Measurements from ENCODE around the gene TPRG1L. TPM values are rescaled to one million over a fixed set of nuclear protein-coding genes. Genes with fewer than 3 reads are reported as not detected.

Gene TPRG1L
- total and polyA plus RNA-seq, 2 of the 4 experiments (the other 2 are of a cell fraction) = 25.3 to 39.5 TPM

- Histone ChIP-seq H2BK15ac (ENCODE audit: low read depth, low read length) (no peak overlapping the region), H4K8ac (ENCODE audit: low read depth in 2 of 2, low read length in 2 of 2) (no peak overlapping the region), H2AK9ac (replicated peaks; ENCODE audit: low read depth, low read length, poor library complexity) (no peak overlapping the region), H3K79me1 (ENCODE audit: low read depth in 1 of 2, low read length in 2 of 2) (no peaks in the 10 kb centered on the region), H3K4me2 (ENCODE audit: low read depth, low read length) (no peak overlapping the region), H3K9me3 (ENCODE audit: control insufficient read depth, insufficient read depth, low read length) (no peaks in the 10 kb centered on the region), H3K9me1 (ENCODE audit: insufficient read depth, low read length) (no peaks in the 10 kb centered on the region; the same call in 1 of the 2 replicates), H3K18ac (ENCODE audit: low read depth, low read length) (no peak overlapping the region), H2AK5ac (ENCODE audit: low read depth, low read length) (no peak overlapping the region), H2BK120ac (ENCODE audit: low read depth, low read length) (no peak overlapping the region), H3K4me1 (ENCODE audit: control insufficient read depth, insufficient read depth, low read length) (no peaks in the 10 kb centered on the region), H3K9ac (ENCODE audit: low read depth, low read length) (no peak overlapping the region), H3K36me3 (ENCODE audit: control insufficient read depth, insufficient read depth, low read length) (no peaks in the 10 kb centered on the region), H4K5ac (ENCODE audit: low read depth, low read length) (no peak overlapping the region), H3K56ac (ENCODE audit: extremely low read depth, insufficient read depth, low read length) (no peak overlapping the region), H2BK5ac (ENCODE audit: low read depth, low read length, poor library complexity, severe bottlenecking) (no peak overlapping the region), H3K4ac (ENCODE audit: low read depth, low read length) (no peak overlapping the region), H4K91ac (ENCODE audit: insufficient read depth, low read depth, low read length) (no peak overlapping the region), H3K4me3 (ENCODE audit: insufficient read depth, low read depth, low read length) (no peak overlapping the region), H4K20me1 (ENCODE audit: insufficient read depth, low read length) (no peaks in the 10 kb centered on the region), H3K27me3 (ENCODE audit: control insufficient read depth, insufficient read depth, low read length) (peaks cover 15% of the 10 kb centered on the region; the same call in 1 of the 2 replicates), H3K14ac (replicated peaks; ENCODE audit: low read depth, low read length) (no peak overlapping the region), H2BK20ac (ENCODE audit: low read depth, low read length) (no peak overlapping the region), H3K23ac (ENCODE audit: low read depth, low read length) (no peak overlapping the region), H2AFZ (replicated peaks; ENCODE audit: low read length, poor library complexity) (no peak overlapping the region), H3K27ac (ENCODE audit: insufficient read depth, low read length) (no peak overlapping the region)
- ChIA-PET CTCF (no interaction called here), POLR2A (ENCODE audit: unreplicated experiment) (no interaction called here)
- no CpG with 5 or more reads among the region's 8 CpGs for WGBS, 2 experiments (ENCODE audit: extremely low coverage in 2 of 2, insufficient read length in 1 of 2)
- DNase-seq = no peak
- no peak for ATAC-seq (ENCODE audit: low read depth)
- TF ChIP-seq SMC3 (IDR thresholded peaks at IDR 0.05; ENCODE audit: low read depth, low read length) (no peak), RFX5 (IDR thresholded peaks at IDR 0.05; ENCODE audit: low read depth, low read length) (no peak), CTCF (conservative IDR thresholded peaks at IDR 0.05; ENCODE audit: low read depth, low read length) (no peak), ELK1 (IDR thresholded peaks at IDR 0.05; ENCODE audit: borderline replicate concordance, low read depth, low read length) (no peak), RAD21 (IDR thresholded peaks at IDR 0.05; ENCODE audit: low read length) (no peak), MAZ (IDR thresholded peaks at IDR 0.05; ENCODE audit: borderline replicate concordance, low read depth, low read length) (no peak), CHD1 (IDR thresholded peaks at IDR 0.05; ENCODE audit: low read depth, low read length) (no peak), CEBPB (IDR thresholded peaks at IDR 0.05; ENCODE audit: low read depth, low read length) (no peak), NFE2L2 (IDR thresholded peaks at IDR 0.05; ENCODE audit: low read depth, low read length) (no peak), FOS (IDR thresholded peaks at IDR 0.05; ENCODE audit: low read depth, low read length) (no peak), MXI1 (IDR thresholded peaks at IDR 0.05; ENCODE audit: borderline replicate concordance, low read depth, low read length) (no peak), MAFK (IDR thresholded peaks at IDR 0.05; ENCODE audit: low read depth, low read length) (no peak), RCOR1 (IDR thresholded peaks at IDR 0.05; ENCODE audit: insufficient replicate concordance, low read length) (no peak), BHLHE40 (IDR thresholded peaks at IDR 0.05; ENCODE audit: low read depth, low read length) (no peak), POLR2A (IDR thresholded peaks at IDR 0.05; ENCODE audit: low read depth, low read length) (no peak), USF2 (IDR thresholded peaks at IDR 0.05; ENCODE audit: low read depth, low read length) (no peak)
- BruUV-seq (replicated peaks) = no TSS peak
- dilution Hi-C loops (cut with HindIII; ENCODE audit: low sequenced_read_pairs, unreplicated experiment) = no loop called here
- intact Hi-C loops (cut with micrococcal nuclease) = no loop called here
- in situ Hi-C loops (cut with MboI; ENCODE audit: low sequenced_read_pairs) = no loop called here
These were observed 20.3 kb upstream of the TPRG1L start for GRCh38 chr1:3604468-3604974.

Measured in IMR-90 (cell line).